ENCODE measurements around the gene ASXL3.

DNA sequence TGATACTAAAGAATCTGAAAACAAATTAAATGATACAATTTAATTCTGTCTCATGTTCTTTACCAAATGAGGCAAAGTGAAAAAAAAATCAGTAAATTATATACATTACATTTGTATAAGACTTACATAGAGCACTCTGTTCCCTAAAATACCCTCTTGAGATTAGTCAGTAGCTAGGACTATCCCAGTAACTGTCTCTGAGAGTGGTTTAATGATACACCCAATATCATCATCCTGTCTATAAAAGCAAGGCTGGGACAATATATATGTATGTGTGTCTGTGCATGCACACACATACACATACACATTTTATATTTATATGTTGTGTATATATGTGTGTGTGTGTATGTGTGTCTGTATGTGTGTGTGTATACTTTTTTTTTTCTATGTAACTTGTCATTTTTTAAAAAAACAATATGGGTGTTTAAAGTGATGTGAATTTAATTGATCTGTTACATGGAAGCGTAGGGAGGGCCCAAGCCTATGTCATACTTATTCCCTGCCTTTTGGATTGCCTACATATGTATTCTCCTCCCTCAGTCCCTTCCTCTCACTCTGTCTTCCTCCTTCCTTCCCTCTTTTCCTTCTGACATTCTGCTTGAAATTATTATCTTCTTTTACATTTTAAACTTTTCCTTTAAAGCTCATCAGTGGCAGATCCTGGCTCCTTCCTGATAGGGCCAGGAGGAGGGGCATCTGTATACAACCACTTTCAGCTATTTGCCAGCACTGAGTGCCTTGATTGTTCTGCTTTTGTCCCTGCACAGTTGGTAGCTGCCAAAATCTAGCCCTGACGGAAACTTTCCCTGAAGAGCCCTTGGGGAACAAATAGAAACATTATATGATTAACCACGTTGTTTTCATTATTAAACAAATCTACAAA is 6.8 kb downstream of the ASXL3 start:
- TF ChIP-seq, protein P1, sequence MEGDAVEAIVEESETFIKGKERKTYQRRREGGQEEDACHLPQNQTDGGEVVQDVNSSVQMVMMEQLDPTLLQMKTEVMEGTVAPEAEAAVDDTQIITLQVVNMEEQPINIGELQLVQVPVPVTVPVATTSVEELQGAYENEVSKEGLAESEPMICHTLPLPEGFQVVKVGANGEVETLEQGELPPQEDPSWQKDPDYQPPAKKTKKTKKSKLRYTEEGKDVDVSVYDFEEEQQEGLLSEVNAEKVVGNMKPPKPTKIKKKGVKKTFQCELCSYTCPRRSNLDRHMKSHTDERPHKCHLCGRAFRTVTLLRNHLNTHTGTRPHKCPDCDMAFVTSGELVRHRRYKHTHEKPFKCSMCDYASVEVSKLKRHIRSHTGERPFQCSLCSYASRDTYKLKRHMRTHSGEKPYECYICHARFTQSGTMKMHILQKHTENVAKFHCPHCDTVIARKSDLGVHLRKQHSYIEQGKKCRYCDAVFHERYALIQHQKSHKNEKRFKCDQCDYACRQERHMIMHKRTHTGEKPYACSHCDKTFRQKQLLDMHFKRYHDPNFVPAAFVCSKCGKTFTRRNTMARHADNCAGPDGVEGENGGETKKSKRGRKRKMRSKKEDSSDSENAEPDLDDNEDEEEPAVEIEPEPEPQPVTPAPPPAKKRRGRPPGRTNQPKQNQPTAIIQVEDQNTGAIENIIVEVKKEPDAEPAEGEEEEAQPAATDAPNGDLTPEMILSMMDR (IDR thresholded peaks at IDR 0.05), result no peak
- TF ChIP-seq POLR2AphosphoS5 (IDR thresholded peaks at IDR 0.05), result no peak

Measured in upper lobe of left lung (tissue), 4 donors.